GM19025 (cell line): ENCODE measurements around the gene BTBD9.

ENCODE experiments used
- ATAC-seq: cut with Tn5 transposase; IDR thresholded peaks from one replicate; pipeline ENCODE4 v1.9.1; 2021; ENCODE audit warnings: mild to moderate bottlenecking, low read depth, moderate library complexity; ENCODE audit not compliant: unreplicated experiment

The BTBD9 gene

DNA sequence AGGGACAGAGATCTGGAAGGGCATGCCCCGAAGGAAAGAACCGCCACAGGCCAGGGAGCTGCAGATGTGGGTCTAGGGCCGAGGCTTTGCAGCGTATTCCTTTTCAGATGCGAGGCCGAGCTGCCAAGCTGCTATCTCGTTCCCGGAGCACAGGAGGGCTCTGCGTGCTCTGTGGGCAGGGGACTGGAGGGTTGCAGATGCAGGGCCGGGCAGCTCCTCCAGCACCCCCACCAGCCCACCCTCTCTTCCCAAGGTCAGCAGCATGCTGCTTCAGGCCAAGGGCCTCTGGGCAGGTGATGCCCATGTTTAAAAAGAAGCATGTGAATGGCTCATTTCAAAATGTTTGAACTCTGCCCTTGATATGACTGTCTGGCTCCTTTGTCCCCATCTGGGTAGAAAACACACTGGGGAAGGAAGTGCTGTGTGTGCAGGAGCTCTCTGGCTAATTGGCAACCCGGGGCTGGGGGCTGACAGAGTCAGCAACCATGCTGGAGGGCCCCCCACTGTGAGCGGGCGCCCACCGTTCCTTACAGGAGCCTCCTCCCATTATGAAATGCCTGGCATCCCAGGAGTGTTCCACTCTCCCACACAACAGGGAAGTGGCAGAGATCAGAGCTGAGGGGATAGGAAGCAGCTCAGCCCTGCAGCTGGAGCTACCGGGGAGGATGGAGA is 466.9 kb downstream of the BTBD9 start:
- no peak for ATAC-seq

DNA sequence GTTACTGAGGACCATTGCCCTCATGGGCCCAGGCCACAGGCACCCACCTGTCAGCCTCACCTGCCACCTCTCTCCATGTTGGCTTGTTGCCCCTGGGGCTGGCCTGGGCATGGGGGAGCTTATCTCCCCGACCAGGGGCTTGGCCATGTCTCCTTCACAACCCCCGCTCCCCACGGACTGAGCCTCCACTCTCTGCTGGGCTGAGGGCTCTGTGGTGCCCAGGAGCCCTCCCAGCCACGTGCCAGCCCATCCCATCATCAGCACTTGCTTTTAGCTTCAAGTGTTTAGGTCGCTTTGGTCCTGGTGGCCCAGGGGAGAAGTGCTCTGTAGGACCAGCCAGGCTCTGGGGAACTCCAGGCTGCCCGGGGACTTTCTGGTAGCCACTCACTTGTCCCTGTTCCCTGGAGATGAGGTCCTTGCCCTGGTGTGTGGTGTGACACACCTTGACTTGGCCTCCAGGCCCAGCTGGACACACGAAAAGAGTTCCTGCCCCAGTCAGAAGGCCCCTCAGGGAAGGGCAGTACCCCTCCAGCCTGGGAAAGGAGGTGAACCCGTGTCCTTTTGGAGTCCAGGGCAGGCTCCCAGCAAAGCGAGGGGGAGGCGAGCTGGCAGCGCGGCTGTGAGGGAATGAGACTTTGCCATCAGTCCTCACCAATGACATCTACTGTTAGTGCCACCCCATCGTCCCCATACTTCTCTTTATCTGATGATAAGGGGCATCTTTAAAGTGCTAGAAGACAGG is 467.6 kb downstream of the BTBD9 start:
- ATAC-seq: no peak

DNA sequence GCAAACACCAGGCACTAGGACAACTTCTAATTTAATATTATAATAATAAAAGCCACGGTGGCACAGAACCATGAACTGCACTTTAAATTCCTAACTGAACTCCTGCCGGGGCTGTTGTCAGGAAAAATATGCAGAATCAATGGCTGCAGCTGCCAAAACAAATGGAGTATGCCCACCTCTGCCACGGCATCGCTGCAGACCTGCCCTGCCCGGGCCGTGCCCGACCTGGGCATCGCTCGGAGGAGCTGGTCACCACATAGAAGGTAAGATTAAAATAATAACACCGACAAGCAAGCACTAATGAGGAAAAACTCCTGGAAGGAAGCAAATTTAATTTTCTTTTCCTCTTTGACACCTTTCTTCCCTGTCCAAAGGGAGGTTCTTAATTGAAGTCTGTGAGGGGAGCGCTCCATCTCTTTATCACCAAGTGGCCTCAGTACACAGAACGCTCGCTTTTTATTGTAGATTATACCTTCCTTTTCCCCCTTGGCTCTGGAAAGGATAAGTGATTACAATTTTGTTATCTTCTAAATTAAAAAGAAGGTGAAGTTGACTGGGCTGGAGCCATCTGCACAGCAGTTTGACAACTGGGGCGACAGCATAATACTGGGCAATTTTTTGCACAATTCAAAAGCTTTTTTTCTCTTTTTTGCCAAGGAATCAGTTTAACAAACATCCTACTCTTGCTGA is 468.9 kb downstream of the BTBD9 start:
- ATAC-seq: no peak

DNA sequence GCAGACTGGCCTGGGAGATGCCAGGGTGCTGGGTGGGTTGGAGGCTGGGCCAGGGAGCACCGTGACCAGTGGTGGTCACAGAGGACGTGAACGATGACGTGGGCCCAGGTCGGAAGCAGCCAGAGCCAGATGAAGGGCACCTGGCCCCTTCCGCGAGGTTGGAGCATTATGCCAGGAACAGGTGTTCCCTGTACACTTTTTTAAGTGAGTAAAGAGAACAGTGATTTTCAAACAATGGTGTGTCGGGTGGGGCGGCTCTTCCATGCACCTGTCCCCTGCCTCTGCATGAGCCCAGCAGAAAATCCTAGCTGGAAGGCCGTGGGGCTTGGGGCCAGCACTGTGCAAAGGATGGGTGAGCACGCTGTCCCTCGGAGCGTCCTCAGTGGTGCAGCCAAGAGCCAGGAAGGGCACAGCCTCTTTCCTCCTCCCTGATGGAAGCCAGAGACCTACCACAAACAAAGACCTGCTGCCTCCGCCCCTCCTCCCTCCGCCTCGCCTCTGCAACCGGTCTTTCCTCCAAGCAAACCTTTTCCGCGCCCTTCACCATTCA is 469.7 kb downstream of the BTBD9 start:
- ATAC-seq: no peak

DNA sequence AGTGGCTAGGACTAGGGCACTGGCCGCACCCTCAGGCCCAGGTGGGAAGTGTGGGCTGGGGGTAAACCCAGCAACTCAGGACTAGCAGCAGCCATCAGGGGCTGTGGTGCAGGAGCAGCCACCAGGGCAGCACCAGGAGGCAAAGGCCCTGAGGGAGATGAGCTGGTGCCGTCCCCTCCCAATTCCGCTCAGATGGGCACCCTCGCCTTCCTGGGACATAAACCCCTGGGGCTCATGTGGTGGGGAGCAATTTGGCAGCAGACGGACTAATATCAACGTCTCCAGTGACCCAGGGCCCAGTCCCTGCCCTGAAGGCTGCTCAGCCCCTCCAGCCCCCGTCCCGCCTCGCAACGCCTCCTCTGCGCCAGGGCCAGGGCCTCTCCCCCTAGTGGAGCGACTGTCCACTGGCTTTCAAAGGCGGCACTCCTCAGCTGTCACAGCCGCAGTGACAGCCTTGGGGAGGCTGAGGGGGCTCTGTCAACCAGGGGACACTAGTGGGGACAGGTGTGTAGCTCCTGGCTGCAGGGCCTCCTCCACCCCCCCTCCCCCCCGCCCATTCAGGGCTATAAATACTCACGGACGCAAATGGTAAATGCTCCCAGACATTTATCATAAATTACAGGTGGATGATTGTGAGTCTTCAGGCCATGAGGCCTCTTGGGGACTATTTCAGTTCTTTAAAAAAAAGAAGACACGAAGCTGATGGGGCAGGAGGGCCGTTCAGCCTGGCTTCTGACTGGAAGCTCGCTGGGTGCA is 470.3 kb downstream of the BTBD9 start:
- ATAC-seq: no peak

DNA sequence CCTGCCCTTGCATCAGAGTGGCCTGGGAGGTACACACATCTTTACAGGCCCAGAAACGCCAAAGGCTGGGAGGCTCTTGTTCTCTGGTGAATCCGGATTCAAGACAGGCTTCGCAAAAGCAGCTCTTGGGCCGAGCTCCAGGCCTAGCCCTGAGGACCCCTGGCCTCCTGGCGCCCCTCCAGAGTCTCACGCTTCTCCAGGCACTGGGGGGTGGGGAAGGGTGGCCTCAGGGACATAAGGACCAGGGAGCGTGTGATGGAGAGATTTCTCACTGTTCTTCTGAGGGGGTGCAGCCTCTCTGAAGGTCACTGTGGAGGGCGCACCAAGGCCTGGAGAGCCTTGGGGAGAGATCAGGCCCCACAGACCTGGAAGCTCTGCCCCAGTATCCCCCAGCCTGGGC is 471.0 kb downstream of the BTBD9 start:
- no peak for ATAC-seq

DNA sequence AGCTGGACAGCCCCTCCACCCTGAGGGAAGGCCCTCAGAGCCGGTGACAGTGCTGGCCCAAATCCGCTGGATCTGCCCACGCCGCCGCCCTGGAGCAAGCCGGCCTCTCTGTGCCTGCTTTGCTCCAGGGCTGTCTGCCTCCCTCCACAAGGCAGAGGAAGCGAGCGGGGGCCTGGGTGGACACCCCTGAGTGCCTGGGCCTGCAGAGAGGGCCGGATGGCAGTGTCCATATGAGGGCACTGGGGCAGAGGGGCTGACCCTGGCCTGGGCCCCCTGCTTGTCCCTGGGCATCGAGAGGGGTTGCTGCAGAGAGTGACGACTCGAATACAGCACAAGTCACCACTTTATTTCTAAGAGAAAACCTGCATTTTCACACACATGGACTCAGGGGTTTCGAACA is 471.6 kb downstream of the BTBD9 start:
- no peak for ATAC-seq

DNA sequence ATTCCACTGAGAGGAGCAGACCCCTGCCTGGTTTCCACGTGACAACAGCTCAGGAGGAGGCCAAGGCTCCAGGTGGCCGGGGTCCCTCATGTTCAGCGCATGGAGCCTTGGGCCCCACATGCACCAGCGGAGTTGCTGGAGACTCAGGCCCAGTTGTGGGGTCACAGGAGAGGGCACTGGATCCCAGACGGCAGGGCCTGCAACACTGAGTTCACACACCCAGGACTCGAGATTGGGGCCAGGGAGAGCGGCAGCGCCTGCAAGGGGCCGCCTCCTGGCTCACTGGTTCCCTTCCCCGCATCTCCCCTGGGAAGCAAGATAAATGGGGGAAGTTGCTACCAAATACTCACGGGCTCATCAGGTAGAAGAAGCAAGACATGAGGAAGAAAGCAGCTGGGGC is 472.1 kb downstream of the BTBD9 start:
- no peak for ATAC-seq

DNA sequence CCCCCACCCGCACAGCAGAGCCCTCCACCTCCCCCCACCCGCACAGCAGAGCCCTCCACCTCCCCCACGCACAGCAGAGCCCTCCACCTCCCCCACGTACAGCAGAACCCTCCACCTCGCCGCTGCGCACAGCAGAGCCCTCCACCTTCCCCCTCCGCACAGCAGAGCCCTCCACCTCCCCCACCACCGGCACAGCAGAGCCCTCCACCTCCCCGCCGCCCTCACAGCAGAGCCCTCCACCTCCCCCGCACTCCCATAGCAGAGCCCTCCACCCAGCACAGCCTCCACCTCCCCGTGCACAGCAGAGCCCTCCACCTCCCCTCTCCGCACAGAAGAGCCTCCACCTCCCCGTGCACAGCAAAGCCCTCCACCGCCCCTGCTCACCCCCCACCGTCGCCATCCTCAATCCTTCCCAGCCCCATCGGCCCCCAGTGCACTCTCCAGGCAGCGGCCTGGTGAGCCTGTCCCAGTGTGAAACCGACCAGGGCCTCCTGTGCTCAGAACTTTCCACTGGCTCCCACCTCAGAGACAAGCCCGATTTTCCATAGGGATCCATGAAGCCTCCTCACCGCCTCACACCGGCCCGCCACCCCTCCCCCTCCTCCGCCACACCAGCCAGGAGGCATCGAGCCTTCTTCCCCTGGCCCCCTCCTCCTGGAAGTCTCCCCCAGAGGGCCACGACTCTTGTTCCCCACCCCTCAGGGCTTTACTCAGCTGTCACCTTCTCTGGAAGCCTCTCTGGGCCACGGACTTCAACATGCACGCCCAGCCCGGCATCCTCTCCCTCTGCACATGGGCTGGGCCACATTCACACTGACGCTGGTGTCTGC is 473.1 kb downstream of the BTBD9 start:
- no peak for ATAC-seq

DNA sequence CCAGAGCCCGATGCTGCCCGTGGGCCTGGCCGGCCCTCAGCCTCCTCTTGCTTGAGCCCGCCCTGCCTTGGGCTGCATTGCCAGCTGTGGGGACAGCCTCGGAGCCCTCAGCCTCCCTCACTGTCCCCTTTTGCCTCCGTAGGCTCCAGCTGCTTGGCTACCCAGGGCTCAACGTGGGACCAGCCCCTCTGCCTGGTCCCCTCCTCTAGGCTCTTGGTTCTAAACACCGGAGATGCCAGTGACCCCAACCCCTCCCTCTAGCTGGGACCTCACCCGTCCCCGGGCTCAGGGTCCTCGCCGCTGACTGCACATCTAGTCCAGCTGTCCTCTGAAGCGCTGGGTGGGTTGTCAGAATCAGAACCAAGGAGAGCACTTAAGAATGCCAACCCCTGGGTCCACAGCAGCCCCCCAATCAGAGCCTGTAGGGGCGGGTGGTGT is 475.0 kb downstream of the BTBD9 start:
- no peak for ATAC-seq

DNA sequence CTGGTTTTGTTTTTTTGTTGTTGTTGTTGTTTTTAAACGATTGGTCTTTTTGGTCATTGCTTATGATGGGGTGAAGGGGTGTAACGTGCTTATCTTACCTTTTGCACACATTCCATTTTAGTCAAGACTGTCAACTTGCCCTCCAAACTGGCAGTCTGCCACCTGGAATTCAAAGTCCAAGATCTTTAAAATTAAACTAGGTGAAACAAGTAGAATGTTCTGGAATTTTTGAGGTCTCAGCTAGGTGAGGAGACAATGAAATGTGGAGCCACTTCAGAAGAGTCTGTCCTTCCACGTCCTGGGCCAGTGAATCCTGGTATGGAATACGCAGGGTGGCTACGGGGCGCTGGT is 475.6 kb downstream of the BTBD9 start:
- no peak for ATAC-seq

DNA sequence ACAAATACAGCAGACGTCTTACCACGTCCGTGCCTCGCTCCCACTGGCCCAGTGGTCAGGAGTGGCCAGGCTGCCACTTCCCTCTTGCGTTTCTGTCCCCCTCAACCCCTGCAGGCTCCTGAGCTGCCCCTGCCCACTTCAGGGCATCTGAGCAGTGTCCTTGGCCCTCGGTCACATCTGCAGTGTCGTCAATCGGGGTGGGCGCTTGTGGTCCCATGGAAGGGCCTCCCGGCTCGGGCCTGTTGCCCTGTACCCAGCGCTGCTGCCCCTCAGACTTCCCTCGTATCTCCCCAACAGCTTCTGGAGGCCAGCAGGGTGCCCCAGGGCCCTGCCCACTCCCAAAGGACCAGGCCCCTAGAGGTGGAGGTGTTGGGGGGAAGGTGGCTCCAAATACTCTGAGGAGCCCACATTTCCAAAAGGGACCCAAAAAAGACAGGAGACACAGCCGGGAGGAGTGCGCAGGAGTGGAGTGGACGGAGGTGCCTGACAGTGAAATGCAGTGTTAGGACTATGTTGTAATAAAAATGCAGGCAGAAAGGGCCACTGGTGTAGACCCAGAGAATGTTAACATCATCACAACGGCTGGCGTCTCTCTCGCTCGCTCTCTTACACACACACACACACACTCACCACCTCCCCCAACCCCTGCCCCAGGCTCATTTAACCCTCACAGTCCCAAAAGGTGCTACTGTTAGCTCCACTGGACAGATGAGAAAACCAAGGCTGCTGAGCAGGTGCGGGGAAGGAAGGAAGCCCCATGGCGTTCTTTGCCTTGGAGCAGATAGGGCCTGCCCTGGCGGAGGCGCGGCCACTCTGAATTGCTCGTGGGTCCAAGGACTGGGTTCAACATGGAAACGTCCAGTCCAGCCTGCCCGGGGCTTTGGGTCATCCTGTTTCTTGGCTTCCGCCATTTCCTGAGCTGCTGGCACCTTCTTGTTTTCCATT is 476.3 kb downstream of the BTBD9 start:
- ATAC-seq: no peak

DNA sequence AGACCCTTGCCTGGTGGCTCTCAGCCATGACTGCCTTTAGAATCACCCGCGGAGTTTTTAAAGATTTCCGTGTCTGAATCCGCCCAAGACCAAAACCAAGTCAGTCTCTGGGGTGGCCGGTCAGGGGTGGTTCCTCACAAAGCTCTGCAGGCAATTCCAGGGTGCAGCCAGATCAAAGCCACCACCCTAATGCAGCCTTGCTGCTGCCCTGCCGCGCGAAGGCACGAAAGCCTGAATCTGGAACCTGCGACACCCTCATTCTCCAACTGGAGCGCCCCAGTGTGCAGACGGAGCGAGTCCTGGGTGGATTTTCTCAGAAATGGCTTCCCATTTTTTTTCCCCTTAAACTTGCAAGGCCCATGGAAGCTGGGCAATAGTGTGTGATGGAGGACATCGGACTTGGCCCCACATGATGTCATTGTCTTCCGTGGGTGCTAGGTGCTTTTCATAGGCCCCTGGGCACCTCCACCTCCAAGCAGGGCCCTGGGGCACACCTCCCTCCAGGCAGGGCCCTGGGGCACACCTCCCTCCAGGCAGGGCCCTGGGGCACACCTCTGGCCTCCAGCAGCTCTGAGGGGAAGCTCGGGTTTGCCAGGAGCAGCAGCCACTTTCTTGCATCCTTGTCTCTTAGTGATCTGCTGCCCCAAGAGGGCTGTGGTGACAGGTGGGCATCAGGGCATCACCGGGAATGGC is 477.1 kb downstream of the BTBD9 start:
- no peak for ATAC-seq

DNA sequence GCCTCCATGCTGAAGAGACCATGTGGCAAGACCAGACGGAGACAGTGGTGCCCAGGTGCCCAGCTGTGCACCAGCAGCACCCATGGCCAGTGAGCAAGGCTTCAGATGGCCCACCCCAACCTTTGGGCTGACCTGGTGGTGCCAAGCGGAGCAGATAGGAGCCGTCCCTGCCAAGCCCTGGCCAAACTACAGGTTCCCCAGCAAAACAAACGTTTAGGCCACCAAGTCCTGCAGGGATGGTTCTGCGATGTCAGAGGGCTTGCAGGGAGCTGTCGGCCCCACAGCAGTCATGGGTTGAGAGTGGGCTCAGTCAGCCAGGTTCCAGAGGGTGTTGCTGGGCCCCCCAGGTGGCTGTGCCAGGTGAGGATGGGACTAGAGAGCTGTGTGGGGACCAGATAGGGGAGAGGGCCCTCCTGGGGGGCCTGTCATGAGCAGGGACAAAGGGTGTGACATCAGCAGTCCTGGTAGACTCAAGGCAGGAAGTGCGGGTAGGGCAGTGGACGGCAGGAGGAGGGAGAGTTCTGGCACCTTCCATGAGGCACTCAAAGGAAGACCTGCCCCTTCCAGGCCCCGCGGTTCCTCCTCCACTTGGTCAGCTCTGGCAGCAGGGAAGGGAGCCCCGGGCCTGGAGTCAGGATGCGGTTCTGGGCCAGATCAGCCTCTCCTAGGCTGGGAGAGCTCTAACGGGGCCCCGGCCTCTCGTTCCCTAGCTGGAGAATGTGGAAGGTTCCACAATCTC is 477.8 kb downstream of the BTBD9 start:
- ATAC-seq: no peak

DNA sequence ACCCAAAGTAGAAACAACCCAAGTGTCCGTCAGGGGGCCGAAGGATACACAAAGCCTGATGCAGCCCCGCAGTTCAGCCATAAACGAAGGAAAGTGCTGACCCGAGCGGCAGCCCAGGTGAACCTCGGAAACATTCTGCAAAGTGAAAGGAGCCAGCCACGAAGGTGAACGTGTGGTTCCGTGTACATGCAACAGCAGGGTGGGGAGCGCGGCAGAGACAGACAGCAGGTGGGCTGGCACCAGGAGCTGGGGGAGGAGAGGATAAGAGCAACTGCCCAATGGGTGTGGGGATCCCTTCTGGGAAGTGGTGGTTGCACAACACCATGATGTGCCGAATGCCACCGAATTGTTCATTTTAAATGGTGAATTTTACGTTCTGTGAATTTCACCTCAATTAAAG is 478.4 kb downstream of the BTBD9 start:
- ATAC-seq: no peak

DNA sequence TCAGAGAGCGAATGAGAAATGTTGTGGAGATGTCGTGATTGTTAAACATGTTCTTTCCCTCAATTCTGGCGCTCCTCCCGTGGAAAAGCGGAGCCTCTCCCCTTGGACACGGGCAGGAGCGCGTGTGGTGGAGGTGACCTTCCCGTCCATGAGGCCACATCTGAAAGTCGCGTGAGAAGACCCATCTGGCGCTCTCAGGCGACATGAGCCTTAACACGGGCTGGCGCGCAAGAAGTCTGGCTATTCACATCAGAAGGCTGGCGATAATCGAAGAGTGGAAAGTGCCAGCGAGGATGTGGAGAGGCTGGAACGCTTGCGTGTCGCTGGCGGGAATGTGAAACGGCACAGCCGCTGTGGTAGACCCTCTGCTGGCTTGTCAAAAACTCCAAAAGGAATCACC is 478.9 kb downstream of the BTBD9 start:
- ATAC-seq: no peak

DNA sequence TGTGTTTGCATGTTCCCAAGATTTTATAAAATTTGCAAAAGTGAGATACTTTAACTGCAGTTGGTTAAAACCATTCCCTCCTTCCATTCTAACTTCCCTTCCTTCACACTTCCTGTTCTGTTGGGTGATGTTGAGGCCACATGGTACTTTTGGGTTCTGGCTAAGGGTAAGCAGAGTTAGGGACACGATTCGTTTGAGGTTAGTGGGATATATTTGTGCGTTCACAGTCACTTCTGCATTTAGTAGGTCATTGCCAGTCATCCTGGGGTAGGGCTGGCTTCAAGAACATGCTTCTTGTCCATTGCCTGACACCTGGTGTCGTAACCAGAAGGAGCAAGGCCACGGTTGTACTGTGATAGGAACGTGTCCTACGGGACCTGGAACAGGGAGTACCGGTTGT is 480.1 kb downstream of the BTBD9 start:
- no peak for ATAC-seq
